ENCODE measurements around the gene IL1B.
"Not testable (repeated sequence)": the region's sequence is repeated elsewhere in the genome, so short reads cannot be mapped to it uniquely, and the experiment has no call there.

IL1B gene

DNA sequence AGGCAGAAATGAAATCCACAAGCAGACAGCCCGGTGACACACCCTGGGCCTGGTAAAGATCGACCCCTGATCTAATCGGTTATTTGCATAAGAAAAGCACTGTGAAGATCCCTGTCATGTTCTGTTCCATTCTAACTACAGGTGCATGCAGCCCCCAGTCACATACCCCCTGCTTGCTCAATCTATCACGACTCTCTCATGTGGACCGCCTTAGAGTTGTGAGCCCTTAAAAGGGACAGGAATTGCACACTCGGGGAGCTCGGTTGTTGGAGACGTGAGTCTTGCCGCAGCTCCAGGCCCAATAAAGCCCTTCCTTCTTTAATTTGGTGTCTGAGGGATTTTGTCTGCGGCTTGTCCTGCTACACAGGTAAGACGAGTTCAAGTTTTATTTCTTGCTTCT lies 13.4 kb upstream of the IL1B start:
- no peak for DNase-seq

- no peak for DNase-seq
Observed at GRCh38 chr2:112848833-112849232, 12.3 kb upstream of the IL1B start.

- no peak for DNase-seq
Observed at GRCh38 chr2:112846031-112846430, 9.5 kb upstream of the IL1B start.

DNA sequence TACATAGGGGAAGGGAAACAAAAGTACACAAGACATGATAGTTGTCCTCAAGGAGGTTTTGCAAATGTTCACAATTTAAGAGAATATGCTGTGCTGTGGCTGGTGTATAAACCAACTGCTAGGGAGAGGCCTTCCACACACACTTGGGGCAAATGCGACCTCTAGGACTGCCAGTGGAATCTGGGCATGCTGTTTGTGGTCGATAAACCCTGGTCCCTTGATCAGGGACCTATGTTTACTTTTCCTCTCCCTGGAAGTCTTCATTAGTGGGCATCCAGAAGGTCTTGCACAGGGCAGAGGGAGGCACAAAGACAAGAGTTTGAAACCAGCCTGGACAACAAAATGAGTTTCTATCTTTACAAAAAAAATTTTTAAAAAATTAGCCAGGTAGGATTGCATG lies 7.3 kb upstream of the IL1B start:
- DNase-seq, result no peak

GRCh38 chr2:112843288-112843687 lies 6.7 kb upstream of the IL1B start:
- DNase-seq, result no peak

DNA sequence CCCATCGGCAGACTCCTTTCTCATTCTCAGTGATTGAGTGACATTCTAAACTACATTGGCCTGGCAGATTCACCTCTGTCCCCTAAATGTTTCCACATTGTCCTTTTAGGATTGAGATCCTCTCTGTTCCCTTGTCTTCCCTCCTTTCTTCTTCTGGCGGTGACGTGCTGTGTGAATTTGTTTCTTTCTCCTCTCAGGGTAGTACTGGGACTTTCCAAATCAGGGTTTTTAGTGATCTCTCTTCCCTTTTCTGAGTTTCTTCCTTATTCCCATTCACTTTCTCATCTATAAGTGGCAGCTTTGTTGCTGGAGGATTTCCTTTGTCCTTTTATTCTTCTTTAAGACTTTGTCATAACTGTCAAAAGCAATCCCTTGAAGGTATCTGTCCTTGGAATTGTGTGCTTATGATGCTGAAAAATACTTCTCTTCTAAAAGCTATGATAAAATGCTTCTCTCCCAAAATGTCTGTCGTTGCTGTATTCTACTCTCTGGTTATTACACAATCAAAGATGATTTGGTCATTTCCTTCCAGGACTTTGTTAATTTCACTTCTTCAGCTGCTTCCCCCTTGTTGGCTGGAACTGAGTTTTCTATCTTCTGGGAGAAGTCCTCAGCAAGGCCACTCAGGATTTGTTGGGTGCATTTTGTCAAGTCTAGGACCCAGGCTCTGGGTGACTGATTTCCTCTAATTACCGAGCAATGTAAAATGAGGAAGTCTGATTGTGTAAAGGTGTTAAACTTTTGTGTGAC lies 4.9 kb upstream of the IL1B start:
- no peak for DNase-seq

DNA sequence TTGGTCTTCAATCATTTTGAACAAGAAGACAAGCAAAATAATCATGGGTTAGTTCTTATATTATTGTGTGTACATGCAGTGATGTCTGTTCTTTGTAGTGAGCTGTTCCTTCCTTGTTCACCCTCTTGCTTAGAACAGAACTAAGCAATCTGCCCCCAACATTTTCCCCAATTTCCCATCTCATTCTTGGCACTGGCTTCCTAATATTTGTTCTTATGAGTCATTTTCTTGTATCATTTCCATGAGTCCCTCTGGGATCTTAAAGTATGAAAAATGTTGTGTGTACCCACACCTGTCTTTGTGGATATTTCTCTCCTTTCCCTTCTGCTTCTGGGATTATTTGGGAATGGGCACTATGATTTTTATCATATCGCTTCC lies 3.5 kb upstream of the IL1B start:
- DNase-seq, result no peak

DNA sequence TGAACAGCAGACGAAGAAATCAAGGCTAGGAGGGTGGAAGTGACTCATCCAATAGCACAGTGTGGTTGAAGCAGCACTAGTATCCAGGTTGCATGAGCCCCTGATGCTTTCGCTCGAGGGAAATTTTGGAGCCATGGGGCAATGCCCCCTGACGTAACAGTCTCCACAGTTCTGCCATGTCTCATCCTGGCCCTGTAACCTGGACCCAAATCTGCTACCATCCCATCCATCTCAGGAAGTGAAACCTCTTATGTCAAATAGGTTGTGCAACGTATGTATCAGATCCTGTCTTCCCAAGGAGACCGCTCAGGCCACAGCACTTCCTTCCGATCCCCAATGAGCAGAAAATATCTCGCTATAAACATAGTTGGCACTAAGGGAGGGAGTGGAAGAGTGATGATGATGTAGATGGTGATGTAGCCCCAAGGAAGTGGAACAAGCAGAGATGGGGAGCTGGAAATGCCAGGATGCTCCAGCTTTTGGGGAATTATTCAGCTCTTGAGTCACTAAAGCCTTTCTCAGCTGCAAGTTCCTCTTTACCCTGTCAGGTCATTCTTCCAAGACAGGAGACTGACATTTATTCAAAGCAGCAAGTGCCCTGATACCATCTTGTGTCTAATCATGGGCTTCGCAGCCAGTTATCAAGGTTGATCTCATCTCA lies 3.0 kb upstream of the IL1B start:
- DNase-seq, result no peak

GRCh38 chr2:112836163-112836560 lies 417 bp downstream of the IL1B start:
- DNase-seq, result no peak

DNA sequence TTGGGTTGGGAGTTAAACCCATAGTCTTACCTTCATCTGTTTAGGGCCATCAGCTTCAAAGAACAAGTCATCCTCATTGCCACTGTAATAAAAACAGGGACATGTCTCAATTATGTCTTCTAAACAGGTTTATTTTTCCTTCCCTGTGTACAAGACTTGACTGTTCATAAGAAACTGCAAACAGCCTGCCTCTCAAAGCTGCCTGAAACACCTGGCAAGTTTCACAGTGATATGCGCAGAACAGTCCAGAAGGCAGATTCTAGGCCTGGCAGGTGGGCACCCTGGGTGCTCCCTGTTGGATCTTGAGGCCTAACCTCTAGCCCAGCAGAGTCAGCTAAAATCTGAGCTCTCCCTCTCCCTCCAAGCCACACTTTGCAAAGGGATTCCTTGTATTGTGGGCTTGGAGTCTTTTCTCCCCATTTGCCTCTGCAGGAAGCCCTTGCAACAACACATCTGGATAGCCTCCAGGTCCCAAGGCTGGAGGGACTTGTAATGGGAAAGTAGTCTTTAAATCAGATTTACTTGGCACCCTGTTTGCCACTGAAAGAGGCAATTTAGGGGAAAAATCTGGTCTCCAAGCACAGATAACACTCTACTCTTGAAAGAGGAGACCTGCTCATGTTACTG lies 930 bp downstream of the IL1B start:
- no peak for DNase-seq

GRCh38 chr2:112835061-112835501 lies 1.5 kb downstream of the IL1B start:
- DNase-seq, result no peak

- DNase-seq, result no peak
Observed at GRCh38 chr2:112834396-112835037, 2.1 kb downstream of the IL1B start.

- DNase-seq, result no peak
Observed at GRCh38 chr2:112833976-112834375, 2.6 kb downstream of the IL1B start.

GRCh38 chr2:112833639-112833931 lies 3.0 kb downstream of the IL1B start:
- DNase-seq, result not testable (repeated sequence)

- no peak for DNase-seq
Observed at GRCh38 chr2:112832841-112833638, 3.5 kb downstream of the IL1B start.

- no peak for DNase-seq
Observed at GRCh38 chr2:112831946-112832840, 4.4 kb downstream of the IL1B start.

DNA sequence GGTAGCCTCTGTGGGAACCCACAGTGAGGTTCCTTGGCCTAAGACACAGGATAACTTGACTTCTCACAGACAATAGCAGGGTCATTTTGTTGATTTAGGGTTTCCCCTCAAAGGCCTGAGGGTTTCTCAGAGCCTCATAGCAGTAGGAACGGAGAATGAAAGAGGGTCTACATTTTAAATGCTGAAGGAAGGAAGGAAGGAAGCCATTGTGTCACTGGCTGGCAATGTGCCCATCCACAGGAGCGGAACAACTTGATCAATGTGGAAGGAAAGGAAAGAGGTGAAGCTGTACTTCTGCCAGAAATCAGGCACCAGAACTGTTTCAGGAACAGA lies 5.1 kb downstream of the IL1B start:
- no peak for DNase-seq

GRCh38 chr2:112830682-112831512 lies 5.7 kb downstream of the IL1B start:
- DNase-seq, result no peak

DNA sequence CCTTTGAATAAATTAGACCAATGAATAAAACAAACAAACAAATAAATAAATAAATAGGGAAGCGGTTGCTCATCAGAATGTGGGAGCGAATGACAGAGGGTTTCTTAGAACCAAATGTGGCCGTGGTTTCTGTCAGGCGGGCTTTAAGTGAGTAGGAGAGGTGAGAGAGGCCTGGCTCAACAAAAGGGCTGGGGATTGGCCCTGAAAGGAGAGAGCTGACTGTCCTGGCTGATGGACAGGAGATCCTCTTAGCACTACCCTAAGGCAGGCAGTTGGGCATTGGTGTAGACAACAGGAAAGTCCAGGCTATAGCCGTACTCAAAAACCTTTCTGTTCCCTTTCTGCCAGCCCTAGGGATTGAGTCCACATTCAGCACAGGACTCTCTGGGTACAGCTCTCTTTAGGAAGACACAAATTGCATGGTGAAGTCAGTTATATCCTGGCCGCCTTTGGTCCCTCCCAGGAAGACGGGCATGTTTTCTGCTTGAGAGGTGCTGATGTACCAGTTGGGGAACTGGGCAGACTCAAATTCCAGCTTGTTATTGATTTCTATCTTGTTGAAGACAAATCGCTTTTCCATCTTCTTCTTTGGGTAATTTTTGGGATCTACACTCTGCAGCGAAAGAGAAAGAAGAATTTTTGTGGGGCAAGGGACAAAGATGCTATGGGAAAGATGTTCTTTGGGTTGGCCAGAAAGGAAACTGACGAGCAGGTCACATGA lies 6.5 kb downstream of the IL1B start:
- no peak for DNase-seq
